Skeletal muscle satellite cell (primary cell): ENCODE results near the gene TSEN2. TPM values are rescaled to one million over a fixed set of nuclear protein-coding genes. Genes with fewer than 3 reads are reported as not detected.

Experiments
- H3K27me3 ChIP-seq: 2 replicates; pipeline ENCODE4 v1.7.0; 2013; ENCODE audit warnings: low read length; ENCODE audit not compliant: control insufficient read depth, insufficient read depth
- H3K36me3 ChIP-seq: 2 replicates; pipeline ENCODE4 v1.7.0; 2013; ENCODE audit warnings: mild to moderate bottlenecking, control low read depth, low read length; ENCODE audit not compliant: insufficient read depth
- H3K4me1 ChIP-seq: 2 replicates; pipeline ENCODE4 v1.7.0; 2013; ENCODE audit warnings: low read length; ENCODE audit not compliant: control insufficient read depth, insufficient read depth
- H3K4me2 ChIP-seq: 2 replicates; pipeline ENCODE4 v1.7.0; 2013; ENCODE audit warnings: mild to moderate bottlenecking, low read length
- H3K4me3 ChIP-seq: 2 replicates; pipeline ENCODE4 v1.7.0; 2013; ENCODE audit warnings: low read length
- H3K9ac ChIP-seq: 2 replicates; pipeline ENCODE4 v1.7.0; 2013; ENCODE audit warnings: mild to moderate bottlenecking, low read depth, low read length, moderate library complexity
- H3K9me3 ChIP-seq: replicated peaks from 2 replicates; pipeline ENCODE4 v1.7.0; 2013; ENCODE audit warnings: mild to moderate bottlenecking, control low read depth, low read length
- small RNA-seq: library from RNA; depleted of rRNA; stranded (forward); fragments of <200 nt; gene quantifications from one replicate; pipeline ENCODE3, GENCODE V24; 2012

Gene TSEN2

GRCh38 chr3:12579905-12580304 lies 95.6 kb downstream of the TSEN2 start:
- H3K9ac ChIP-seq = no peak overlapping the region
- no peaks in the 10 kb centered on the region for H3K27me3 ChIP-seq
- no peak overlapping the region for H3K4me3 ChIP-seq
- H3K36me3 ChIP-seq = peaks cover 76% of the 10 kb centered on the region
- no peak overlapping the region for H3K4me2 ChIP-seq
- H3K4me1 ChIP-seq = peaks cover 19% of the 10 kb centered on the region
- no peaks in the 10 kb centered on the region for H3K9me3 ChIP-seq

DNA sequence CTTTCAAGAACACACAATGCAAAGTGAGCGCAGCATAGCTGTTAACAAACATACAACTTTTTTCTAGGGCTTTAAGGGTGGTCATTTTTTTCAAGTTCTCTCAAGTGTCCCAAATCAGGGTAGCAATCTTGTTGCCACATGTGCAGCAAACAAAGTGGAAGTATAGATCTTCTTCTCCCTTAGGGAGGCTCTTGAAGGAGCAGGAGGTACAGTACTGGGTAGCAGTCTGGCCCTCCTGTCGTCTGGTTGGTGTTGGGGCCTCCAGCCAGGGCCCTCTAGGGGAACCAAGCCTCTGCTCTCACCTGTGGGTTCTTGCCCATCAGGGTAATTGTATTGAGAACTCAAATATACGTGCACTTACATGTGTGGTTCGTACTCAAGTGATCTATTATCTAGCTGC lies 98.5 kb downstream of the TSEN2 start:
- Histone ChIP-seq H3K9ac (no peak overlapping the region), H3K4me2 (no peak overlapping the region), H3K4me1 (peaks cover 7% of the 10 kb centered on the region), H3K9me3 (no peaks in the 10 kb centered on the region), H3K27me3 (no peaks in the 10 kb centered on the region), H3K36me3 (peaks cover 83% of the 10 kb centered on the region), H3K4me3 (no peak overlapping the region)

Small RNAs within 50 kb of the gene (small RNA-seq; reads per million reads assigned to genes)
- not detected for gene RF00017
- not detected for gene RNA5SP123
- gene RNU6-377P = not detected
